SH-SY5Y (cell line): ENCODE measurements around the gene C20orf144.

Experiments used
- GATA2 ChIP-seq: IDR thresholded peaks from 2 replicates; pipeline ENCODE4 v1.6.1; 2011; ENCODE audit warnings: mild to moderate bottlenecking, low read depth, low read length
- GATA3 ChIP-seq: IDR thresholded peaks from 2 replicates; pipeline ENCODE4 v1.6.1; 2011; ENCODE audit warnings: low read depth, mild to moderate bottlenecking, low read length, moderate library complexity

The C20orf144 gene

DNA sequence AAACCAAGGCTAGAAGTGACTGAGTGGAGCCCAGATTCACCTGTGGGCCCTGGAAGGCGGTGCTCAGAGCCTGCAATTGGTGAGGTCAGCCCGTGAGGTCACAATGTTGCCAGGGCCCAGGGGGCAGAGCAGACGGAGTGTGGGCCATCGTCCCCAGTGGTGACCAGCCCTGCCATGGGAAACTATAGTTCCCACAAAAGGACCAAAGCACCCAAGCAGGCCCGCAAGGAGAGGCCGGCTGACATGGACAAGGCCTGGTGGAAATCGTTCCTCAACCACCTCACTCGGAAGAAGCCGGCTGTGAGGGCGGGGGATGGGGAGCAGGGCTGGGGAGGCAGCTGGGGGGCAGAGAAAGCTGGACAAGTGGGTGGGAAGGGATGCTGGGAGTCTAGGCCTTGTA is at the start of gene C20orf144:
Gene C20orf144, plus strand, starts transcription at position 156 of the 400 bp plus-strand sequence. Its CDS starts 19 bp downstream, at position 175.
- TF ChIP-seq GATA2 (no peak), GATA3 (no peak)

DNA sequence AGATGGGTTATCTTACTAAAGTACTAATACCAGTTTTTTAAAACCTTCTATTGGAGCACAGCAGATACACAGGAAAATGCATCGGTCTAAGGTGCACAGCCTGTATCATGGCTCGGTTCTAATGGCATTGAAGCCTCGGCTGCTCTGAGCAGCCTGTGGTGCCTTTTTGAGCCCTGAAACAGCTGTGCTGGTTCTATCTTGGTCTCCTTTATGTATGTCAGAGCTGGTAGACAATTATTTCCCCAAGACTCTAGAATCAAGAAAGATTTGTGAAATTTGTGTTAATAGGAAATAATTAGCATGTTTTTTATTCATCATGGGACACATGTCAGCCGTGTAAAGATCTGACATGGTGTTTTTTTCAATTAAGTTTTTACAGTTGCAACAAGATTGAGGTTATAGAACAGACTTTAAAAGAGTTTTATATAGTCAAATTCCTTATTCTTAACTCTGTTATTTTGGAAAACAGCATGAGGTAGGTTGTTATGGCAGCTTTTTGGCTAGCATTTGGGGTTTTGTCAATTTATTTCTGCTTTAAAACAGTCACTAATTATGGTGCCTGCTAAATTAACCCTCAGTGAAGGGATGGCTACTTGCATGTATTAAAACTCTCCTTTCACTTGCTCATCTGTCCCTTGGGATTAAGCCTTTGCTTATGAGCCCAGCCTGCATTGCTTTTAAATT is 40.3 kb upstream of the C20orf144 start:
- TF ChIP-seq GATA2 = no peak
- no peak for TF ChIP-seq GATA3

DNA sequence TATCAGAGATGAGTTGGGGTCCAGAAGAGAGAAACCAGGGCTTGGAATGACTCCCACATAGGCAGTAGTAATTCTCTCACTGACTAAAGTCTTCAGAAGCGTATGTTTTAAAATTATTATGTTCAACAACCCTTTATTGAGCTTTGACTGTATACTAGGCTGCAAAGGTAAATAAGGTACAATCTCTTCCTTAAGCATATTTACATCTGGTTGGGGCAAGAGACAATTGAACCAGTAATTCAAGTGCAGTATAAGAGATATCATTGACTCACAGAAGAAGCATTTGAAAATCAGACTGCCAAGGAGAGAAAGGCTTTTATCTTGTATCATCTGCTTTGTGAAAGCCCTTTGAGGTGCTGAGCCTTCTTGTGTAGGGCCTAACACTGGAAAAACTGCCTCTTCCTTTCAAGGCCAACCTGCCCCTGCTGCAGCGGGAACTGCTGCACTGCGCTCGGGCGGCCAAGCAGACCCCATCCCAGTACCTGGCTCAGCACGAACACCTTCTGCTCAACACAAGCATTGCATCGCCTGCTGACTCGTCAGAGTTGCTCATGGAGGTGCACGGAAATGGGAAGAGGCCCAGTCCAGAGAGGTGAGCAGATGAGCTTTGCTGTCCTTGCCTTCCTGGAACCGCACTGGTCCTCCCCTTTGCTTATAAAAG is 39.3 kb upstream of the C20orf144 start:
- TF ChIP-seq GATA2 (no peak), GATA3 (no peak)

DNA sequence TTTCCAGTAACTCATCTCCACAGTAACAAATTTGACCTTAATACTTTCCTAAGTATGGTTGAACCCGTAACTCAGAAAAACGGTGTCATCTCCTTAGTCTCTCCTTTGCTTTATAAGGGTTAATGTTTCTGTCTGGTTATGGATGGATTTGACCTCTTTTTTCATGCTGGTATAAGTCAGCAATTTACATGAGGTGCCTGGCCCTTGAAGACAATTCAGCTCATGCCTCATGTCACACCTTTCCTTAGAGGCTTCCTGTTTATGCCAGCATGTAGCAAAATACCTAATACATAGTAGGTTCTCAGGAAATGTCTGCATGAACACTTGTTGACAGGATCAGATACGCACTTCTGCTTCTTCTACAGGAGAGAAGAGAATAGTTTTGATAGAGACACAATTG is 37.7 kb upstream of the C20orf144 start:
- TF ChIP-seq GATA2 (no peak), GATA3 (no peak)

DNA sequence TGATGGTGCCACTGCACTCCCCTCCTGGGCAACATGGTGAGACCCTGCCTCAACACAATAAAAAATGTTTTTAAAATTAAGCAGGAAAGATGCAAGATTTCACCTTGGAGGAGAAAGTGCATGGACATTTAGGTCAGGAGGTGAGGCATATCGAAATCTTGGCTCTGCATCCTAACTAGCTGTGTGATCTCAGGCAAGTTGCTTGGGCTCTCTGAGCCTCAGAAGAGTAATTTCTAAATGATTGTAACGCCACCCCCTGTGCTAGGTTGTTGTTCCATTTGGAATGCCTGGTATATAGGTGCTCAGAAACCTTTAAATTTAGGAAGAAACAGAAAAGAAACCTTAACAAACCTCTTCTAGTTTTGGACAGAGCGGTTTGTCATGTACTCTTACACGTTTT is 35.9 kb upstream of the C20orf144 start:
- no peak for TF ChIP-seq GATA3
- no peak for TF ChIP-seq GATA2

DNA sequence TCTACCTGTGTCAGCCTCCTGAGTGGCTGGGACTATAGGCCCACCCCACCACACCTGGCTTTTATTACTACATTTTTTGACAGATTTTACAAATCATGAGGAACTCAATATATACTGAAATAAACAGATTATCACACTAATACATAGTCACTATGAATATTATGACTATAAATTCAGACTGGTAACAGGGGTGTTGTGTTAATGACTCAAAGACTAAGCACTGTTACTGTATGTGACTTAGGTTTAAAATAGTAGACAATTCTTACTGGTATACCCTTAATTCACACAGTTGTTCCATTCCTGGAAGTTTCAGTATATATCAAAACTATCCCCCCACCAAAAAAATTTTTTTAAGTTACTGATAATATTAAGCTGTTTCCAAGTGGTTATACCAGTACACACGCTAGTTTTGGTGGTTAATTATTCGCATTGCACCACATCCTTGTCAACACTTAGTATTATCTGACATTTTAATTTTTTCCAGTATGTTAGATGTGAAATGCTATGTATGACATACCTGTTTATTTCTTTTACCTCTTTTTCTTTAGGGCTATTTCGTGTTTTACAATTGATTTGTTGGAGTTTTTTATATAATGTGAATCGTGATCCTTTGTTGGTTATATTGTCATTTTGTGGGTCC is 34.4 kb upstream of the C20orf144 start:
- TF ChIP-seq GATA3 = no peak
- TF ChIP-seq GATA2 = no peak

DNA sequence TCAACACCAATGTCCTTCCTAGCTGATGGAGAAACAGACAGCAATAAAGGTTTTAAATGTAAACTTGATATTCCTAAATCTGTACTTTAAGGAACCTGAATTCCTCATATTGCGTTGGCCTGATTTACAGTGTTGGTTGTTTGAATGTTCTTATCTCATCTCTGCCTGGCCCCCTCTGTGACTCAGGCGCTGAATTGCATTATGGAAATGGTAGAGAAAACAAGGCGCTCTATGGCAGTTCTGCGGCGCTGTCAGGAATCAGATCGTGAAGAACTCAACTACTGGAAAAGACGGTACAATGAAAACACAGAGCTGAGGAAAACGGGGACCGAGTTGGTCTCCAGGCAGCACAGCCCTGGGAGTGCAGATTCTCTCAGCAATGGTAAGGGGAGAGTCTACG is 32.6 kb upstream of the C20orf144 start:
- TF ChIP-seq GATA3 (no peak), GATA2 (no peak)

DNA sequence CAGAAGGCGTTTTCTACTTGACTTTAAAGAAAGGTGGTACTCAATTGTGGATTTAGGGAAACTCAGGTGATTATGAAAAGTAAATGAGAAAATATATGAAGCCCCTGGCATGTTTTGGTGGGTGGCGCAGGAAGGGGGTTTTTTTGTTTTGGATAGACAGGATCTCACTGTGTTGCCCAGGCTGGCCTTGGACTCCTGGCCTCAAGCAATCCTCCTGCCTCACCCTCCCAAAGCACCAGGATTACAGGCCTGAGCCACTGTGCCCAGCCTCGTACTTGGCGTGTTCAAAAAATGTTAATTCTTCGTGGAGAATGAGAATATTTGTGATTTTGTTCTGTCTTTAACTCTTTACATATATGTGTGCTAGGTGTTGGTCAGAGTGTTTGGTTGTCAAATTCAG is 32.1 kb upstream of the C20orf144 start:
- TF ChIP-seq GATA2 = no peak
- TF ChIP-seq GATA3 = no peak

DNA sequence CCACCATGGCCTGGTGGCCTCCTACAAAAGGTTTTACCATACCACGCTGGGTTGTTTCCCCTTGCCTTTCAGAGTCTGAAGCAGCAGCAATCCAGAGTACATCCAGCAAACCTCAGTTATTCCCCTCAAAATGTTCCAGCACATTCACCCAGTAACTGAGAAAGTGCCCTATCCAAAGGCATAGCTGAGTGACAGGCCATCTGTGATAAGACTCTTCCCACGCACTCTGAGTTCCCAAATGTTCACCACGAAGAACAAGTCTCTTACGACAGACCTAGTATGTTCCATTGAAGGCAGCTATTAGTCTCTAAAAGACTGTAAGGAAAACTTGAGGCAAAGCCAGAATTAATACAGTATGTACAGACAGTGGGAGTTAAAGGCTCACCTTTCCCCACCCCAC is 31.6 kb upstream of the C20orf144 start:
- TF ChIP-seq GATA2 (no peak), GATA3 (no peak)

DNA sequence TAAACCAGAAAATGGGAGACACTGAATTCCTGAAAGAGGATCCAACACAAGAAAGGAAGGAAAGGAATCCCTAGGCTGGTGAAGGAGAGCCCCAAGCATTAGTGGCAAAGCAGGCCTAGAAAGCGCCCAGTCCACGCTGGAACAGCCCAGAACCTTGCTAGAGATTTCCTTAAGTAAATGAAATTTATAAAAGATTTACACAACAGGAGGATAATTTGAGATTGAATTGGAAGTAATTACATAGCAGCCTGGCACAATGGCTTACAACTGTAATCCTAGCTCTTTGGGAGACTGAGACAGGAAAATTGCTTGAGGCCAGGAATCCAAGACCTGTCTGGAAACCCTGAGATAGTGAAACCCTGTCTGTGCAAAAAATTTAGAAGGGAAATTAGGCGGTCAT is 26.8 kb upstream of the C20orf144 start:
- TF ChIP-seq GATA2 (no peak), GATA3 (no peak)

DNA sequence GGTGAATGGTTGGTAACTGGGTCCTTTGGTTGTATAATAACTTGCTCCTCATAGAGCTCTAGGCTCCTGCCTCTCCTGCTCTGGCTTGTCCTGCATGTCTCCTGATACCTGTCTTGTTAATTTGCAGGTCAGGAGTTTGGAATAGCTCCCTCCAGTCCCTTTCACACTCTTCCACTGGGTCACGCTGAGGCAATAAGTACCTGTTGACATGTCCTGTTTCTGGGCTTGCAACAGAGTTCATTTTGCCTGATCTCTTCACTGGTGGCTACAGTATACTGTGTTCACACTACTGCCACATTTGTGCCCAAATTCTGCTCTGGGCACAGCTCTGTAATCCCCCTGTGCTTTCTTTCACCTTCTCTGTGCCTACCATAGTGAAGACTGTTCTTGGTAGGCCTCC is 25.4 kb upstream of the C20orf144 start:
- TF ChIP-seq GATA2 = no peak
- no peak for TF ChIP-seq GATA3

DNA sequence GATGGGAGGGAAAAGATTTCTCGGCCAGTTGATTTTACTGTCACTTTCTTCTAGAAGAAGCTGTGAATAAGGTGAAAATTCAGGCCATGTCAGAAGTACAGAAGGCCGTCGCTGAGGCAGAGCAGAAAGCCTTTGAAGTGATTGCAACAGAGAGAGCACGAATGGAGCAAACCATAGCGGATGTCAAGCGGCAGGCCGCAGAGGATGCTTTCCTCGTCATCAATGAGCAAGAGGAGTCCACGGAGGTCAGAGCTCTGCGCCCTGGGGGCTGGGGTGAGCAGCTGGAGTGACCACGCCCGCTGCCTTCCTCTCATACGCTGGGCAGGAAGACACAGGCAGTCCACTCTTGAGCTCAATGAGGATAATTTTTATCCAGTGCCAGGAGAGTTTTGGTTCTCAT is 21.8 kb upstream of the C20orf144 start:
- TF ChIP-seq GATA2 (no peak), GATA3 (no peak)

DNA sequence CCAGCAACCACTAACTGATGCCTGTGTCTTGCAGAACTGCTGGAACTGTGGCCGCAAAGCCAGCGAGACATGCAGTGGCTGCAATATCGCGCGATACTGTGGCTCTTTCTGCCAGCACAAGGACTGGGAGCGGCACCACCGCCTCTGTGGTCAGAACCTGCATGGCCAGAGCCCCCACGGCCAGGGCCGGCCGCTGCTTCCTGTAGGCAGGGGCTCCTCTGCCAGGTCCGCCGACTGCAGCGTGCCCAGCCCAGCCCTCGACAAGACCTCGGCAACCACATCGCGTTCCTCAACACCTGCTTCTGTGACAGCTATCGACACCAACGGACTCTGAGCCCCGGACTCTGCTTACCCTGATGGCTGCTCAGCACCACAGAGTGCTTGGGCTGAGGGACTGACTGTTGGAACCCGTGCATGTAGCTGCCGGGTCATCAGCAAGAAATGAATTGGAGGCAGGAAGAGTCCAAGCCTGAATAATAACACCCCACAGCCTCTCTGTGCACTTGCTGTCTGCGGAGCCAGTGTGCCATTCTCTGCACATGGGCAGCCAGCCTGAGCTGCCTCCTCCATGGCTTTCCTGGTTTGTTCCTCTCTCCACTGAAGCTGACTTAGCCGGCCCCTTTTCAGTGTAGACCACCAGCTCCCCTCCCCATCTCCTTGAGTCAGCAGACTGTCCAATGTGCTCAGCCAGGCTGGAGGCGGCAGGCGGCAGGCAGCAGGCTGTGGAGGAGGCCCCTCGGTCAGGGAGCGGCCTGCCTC is 17.6 kb upstream of the C20orf144 start:
- TF ChIP-seq GATA2 = no peak
- TF ChIP-seq GATA3 = no peak

DNA sequence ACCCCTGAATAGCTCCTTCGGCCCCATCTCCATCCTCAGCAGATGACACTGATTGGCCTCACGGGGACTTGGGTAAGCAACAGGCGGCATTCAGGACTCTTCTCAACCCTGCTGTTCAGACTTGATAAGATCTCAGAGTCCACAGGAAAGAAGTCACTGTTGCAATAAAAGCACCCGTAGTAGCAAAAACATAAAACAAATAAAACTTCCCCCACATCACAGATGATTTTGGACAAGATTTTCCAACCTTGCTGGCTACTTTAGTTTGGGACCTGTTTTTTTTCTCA is 17.1 kb upstream of the C20orf144 start:
- TF ChIP-seq GATA2 (no peak), GATA3 (no peak)

DNA sequence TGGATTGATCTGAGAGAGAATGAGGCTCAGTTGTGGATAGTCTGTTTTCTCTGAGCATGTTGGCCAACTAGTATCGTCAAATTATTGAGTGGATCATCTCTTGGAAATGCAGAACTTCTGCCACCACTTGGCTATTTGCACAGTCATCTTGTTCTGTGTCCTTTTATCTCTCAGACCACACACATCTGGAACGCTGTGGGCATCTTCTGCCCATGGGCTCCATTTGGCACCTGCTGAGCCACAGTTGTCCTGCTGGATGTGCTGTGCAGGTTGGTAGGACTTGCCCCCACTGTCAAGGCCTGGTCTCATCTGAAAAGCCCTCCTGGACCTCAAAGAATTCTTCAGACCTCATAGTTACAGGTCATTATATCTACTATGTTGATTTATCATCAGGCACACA is 16.7 kb upstream of the C20orf144 start:
- TF ChIP-seq GATA3 (no peak), GATA2 (no peak)

DNA sequence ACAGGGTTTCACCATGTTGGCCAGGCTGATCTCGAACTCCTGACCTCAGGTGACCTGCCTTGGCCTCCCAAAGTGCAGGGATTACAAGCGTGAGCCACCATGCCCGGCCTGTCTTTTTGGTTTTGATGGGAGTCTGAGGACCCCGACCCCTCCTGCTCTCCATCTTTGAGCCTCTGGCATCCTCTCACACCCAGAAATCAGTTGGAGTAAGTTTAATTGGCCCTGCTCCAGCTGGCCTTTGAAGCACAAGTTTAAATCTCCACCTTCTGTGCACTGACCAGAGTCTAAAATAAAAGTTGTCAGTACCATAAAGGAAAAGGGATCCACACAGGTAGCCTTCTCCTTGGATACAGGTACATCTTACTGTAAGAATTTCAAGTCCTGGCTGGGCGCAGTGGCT is 15.9 kb upstream of the C20orf144 start:
- no peak for TF ChIP-seq GATA3
- TF ChIP-seq GATA2 = no peak
